ENCODE data around the gene MCTP1. TPM values are rescaled to one million over a fixed set of nuclear protein-coding genes. Genes with fewer than 3 reads are reported as not detected.

Gene MCTP1
- total and polyA plus RNA-seq, 10 of the 15 experiments (the other 5 are each of a cell fraction or from before 2014, with no cell fraction given): 12.6 to 45.9 (median 18.8) TPM

DNA sequence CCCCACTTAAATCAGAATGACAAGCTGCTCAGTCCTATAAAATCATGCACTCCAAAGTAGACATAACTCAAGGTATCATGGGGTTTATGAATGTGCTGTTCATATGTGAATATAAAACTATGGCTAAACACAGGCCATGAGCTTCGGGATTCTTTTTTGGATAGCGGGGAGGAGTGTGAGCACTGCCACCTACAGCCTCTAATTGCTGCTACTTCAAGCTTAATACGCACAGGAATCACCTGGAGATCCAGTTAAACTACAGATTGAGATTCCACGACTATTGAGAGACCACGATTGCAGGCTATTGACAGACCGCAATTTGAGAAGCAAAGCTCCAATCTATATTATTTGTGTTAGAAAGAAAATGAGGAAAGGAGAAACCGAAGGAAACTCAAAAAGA is 231.6 kb downstream of the MCTP1 start:
- no peak for FAIRE-seq
- no peaks in the 10 kb centered on the region for H3K4me1 ChIP-seq (ENCODE audit: control insufficient read depth, insufficient read depth, low read length)
- RAD21 ChIA-PET (ENCODE audit: unreplicated experiment): interaction anchor here (0.9 to 3.1 kb wide), 7 partner anchors 16 to 85 kb away, joined by 3 to 14 read pairs (median 3); no protein-coding TSS in a partner anchor
- CTCF ChIA-PET: interaction anchor here (0.8 to 5.7 kb wide), 11 partner anchors 10 to 188 kb away, joined by 3 to 46 read pairs (median 4); no protein-coding TSS in a partner anchor
- BruUV-seq (replicated peaks): no TSS peak
- ATAC-seq: no peak
- SMC1A ChIA-PET (ENCODE audit: uncharacterized antibody, unreplicated experiment): interaction anchor here (0.9 to 7.8 kb wide), 14 partner anchors 10 to 72 kb away, joined by 3 to 73 read pairs (median 4); no protein-coding TSS in a partner anchor
- H3K79me2 ChIP-seq (ENCODE audit: control insufficient read depth, insufficient read depth, low read length): peaks cover 5% of the 10 kb centered on the region
- DNase-seq (ENCODE audit: low read depth, low spot score): no peak
- no peak overlapping the region for H2AFZ ChIP-seq (ENCODE audit: control insufficient read depth, low read depth, low read length)
- no peaks in the 10 kb centered on the region for H4K20me1 ChIP-seq (ENCODE audit: control insufficient read depth, insufficient read depth)
- H3K27me3 ChIP-seq (replicated peaks in 1 of 2; ENCODE audit: control insufficient read depth in 2 of 2, insufficient read depth in 2 of 2, low read length in 1 of 2): no peaks in the 10 kb centered on the region
- peaks cover 2% of the 10 kb centered on the region; the same call in 2 of the 3 replicates for H3K9me3 ChIP-seq (replicated peaks; ENCODE audit: control insufficient read depth, insufficient read depth, low read length)
- H3K4me3 ChIP-seq: no peak overlapping the region
- TF ChIP-seq, protein P1, sequence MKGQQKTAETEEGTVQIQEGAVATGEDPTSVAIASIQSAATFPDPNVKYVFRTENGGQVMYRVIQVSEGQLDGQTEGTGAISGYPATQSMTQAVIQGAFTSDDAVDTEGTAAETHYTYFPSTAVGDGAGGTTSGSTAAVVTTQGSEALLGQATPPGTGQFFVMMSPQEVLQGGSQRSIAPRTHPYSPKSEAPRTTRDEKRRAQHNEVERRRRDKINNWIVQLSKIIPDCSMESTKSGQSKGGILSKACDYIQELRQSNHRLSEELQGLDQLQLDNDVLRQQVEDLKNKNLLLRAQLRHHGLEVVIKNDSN (IDR thresholded peaks at IDR 0.05; ENCODE audit: borderline replicate concordance, extremely low read length, insufficient read depth, low read depth, low read length): no peak
- TF ChIP-seq TCF3 (IDR thresholded peaks at IDR 0.05; ENCODE audit: borderline replicate concordance, insufficient read depth, low read depth, low read length) (no peak), MYB (IDR thresholded peaks at IDR 0.05; ENCODE audit: borderline replicate concordance, low read depth, low read length) (no peak), RB1 (IDR thresholded peaks at IDR 0.05; ENCODE audit: borderline replicate concordance) (no peak), PAX5 (IDR thresholded peaks at IDR 0.05; ENCODE audit: borderline replicate concordance, low read depth, low read length) (no peak), YY1 (IDR thresholded peaks at IDR 0.05; ENCODE audit: low read depth, low read length) (no peak), ZNF622 (IDR thresholded peaks at IDR 0.05) (no peak), MYC (IDR thresholded peaks at IDR 0.05; ENCODE audit: insufficient read depth, insufficient read length, insufficient replicate concordance, low read length, severe bottlenecking) (no peak), YBX1 (IDR thresholded peaks at IDR 0.05) (no peak), CBX3 (IDR thresholded peaks at IDR 0.05; ENCODE audit: borderline replicate concordance, low read depth) (no peak)
- intact Hi-C loops (cut with micrococcal nuclease; ENCODE audit: unreplicated experiment) (no loop called here), in situ Hi-C loops (cut with MboI) (no loop called here)
- no peak overlapping the region for H3K4me2 ChIP-seq (ENCODE audit: control insufficient read depth, insufficient read depth)
- H3K36me3 ChIP-seq (ENCODE audit: control insufficient read depth in 2 of 2, insufficient read depth in 2 of 2, low read length in 1 of 2): no peaks in the 10 kb centered on the region
- 44% methylated on average over 7 of the region's 7 CpGs for WGBS (ENCODE audit: insufficient coverage, insufficient replicate concordance, low lambda C conversion rate, missing lambda C conversion rate)
- POLR2A ChIA-PET: interaction anchor here (0.6 to 1.8 kb wide), 6 partner anchors 8 to 15 kb away, joined by 3 to 6 read pairs (median 3); no protein-coding TSS in a partner anchor
- no peak overlapping the region for H3K27ac ChIP-seq (ENCODE audit: control insufficient read depth, insufficient read depth)
- H3K9ac ChIP-seq (ENCODE audit: control insufficient read depth, insufficient read depth, low read length): no peak overlapping the region

Data from GM12878 (cell line).